Epithelial cell of proximal tubule (primary cell): ENCODE results near the gene LRRC72. TPM values are rescaled to one million over a fixed set of nuclear protein-coding genes. Genes with fewer than 3 reads are reported as not detected.
"Not testable (repeated sequence)": the region's sequence is repeated elsewhere in the genome, so short reads cannot be mapped to it uniquely, and the experiment has no call there.

Source experiments
- DNase-seq: peaks from one replicate; pipeline ENCODE4 v3.0.0-alpha.2; 2011; ENCODE audit warnings: low read depth
- H3K4me3 ChIP-seq: 2 replicates; pipeline ENCODE4 v1.5.1; 2011; ENCODE audit warnings: low read depth, mild to moderate bottlenecking, low read length
- total RNA-seq: library from RNA; depleted of rRNA; stranded (reverse); fragments of >200 nt; gene quantifications from 2 replicates; pipeline ENCODE4 v1.2.3, GENCODE V29; 2015
- TF ChIP-seq, protein P1 (sequence below): conservative IDR thresholded peaks from 2 replicates; pipeline ENCODE4 v1.5.1; 2012; ENCODE audit warnings: low read depth, mild to moderate bottlenecking, low read length

Gene LRRC72
- total RNA-seq, 1 donor from 2014 or later: not detected

DNA sequence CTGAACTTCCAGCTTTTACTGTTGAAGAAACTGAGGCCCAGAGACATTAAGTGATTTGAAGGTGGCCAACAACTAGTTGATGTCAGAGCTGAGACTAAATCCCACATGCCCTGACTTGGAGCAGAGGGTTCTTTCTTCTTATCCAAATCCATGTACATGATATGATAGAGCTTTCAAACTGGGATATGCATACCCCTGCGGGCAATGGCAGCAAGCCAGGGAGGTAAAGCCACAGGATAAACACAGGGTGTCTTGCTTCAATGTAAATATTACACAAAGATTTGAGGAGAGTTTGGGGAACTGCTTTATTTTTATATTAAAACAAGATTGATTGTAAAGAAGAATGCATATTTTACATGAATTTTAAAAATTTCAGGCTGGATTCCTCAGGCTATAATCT lies 2.3 kb upstream of the LRRC72 start:
- no peak for DNase-seq
- TF ChIP-seq, protein P1, sequence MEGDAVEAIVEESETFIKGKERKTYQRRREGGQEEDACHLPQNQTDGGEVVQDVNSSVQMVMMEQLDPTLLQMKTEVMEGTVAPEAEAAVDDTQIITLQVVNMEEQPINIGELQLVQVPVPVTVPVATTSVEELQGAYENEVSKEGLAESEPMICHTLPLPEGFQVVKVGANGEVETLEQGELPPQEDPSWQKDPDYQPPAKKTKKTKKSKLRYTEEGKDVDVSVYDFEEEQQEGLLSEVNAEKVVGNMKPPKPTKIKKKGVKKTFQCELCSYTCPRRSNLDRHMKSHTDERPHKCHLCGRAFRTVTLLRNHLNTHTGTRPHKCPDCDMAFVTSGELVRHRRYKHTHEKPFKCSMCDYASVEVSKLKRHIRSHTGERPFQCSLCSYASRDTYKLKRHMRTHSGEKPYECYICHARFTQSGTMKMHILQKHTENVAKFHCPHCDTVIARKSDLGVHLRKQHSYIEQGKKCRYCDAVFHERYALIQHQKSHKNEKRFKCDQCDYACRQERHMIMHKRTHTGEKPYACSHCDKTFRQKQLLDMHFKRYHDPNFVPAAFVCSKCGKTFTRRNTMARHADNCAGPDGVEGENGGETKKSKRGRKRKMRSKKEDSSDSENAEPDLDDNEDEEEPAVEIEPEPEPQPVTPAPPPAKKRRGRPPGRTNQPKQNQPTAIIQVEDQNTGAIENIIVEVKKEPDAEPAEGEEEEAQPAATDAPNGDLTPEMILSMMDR: no peak
- H3K4me3 ChIP-seq: no peak overlapping the region

- no peak overlapping the region for H3K4me3 ChIP-seq
- TF ChIP-seq, protein P1: no peak
- no peak for DNase-seq
Measured at GRCh38 chr7:16528520-16528919, 1.9 kb downstream of the LRRC72 start.

GRCh38 chr7:16529697-16530096 lies 3.1 kb downstream of the LRRC72 start:
- TF ChIP-seq, protein P1: no peak
- DNase-seq: no peak
- H3K4me3 ChIP-seq: no peak overlapping the region

DNA sequence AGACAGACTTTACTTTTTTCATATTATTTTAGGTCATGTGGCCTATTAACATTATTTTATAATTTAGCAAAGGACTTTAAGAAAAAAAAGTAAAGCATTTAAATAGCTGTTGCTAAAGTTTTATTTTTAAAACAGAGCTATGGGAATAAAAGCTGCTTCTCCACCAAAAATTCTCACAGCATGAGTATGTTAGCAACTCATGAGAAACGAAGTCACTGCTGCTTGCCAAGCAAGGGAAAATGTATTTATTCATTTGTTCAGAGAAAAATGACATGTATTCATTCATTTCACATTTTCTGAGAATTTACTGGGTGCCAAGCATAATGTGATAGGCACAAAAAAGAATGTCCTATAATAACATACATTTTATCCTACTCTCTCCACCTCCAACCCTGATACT lies 5.1 kb downstream of the LRRC72 start:
- DNase-seq: no peak
- H3K4me3 ChIP-seq: no peak overlapping the region
- TF ChIP-seq, protein P1: no peak

- TF ChIP-seq, protein P1: no peak
- DNase-seq: no peak
- H3K4me3 ChIP-seq: no peak overlapping the region
Measured at GRCh38 chr7:16532272-16532671, 5.6 kb downstream of the LRRC72 start.

DNA sequence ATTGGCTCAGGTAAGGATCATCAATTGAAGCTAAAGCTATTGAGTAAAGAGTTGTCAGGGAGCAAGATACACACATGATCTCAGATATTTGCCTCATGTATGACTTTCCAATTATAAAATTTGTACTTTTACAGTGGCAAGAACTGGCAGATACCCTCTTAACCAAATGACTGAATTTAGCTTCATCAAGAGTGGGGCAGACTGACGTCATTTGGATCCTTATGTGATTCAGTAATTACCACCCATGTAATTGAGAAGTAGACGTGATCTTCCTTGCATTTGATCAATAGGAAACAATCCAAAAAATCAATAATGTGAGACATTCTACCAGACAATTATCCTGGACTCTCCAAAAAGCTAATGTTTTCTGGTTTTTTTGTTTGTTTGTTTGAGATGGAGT lies 8.9 kb downstream of the LRRC72 start:
- TF ChIP-seq, protein P1: no peak
- H3K4me3 ChIP-seq: no peak overlapping the region
- no peak for DNase-seq

DNA sequence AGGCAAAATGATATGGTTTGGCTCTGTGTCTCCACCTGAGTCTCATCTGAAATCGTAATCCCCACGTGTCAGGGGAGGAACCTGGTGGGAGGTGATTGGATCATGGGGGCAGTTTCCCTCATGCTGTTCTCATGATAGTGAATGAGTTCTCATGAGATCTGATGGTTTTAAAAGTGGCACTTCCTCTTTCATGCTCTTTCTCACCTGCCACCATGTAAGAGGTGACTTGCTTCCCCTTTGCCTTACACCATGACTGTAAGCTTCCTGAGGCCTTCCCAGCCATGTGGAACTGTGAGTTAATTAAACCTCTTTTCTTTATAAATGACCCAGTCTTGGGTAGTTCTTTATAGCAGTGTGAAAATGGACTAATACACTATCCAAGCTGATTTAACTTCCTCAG lies 13.9 kb downstream of the LRRC72 start:
- DNase-seq, H3K4me3 ChIP-seq: not testable (repeated sequence)

DNA sequence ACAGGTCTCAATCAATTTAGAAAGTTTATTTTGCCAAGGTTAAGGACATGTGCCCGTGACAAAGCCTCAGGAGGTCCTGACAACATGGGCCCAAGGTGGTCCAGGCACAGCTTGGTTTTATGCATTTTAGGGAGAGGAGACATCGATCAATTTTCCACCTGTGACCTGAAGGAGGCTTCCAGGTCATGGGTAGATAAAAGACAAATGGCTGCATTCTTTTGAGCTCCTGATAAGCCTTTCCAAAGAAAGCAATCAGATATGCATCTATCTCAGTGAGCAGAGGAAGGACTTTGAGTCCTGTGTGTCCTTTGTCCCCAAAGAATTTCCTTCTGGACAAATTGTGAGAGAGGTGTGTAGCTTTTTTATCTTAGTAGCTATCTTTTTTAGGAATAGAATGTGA lies 15.8 kb downstream of the LRRC72 start:
- no peak overlapping the region for H3K4me3 ChIP-seq
- DNase-seq: no peak
- TF ChIP-seq, protein P1: no peak
